ENCODE data around the gene NFIC. TPM values are rescaled to one million over a fixed set of nuclear protein-coding genes. Genes with fewer than 3 reads are reported as not detected.

Gene NFIC
- total and polyA plus RNA-seq, 2 of the 4 experiments (the other 2 are of a cell fraction), result 21.9 to 32.1 TPM

DNA sequence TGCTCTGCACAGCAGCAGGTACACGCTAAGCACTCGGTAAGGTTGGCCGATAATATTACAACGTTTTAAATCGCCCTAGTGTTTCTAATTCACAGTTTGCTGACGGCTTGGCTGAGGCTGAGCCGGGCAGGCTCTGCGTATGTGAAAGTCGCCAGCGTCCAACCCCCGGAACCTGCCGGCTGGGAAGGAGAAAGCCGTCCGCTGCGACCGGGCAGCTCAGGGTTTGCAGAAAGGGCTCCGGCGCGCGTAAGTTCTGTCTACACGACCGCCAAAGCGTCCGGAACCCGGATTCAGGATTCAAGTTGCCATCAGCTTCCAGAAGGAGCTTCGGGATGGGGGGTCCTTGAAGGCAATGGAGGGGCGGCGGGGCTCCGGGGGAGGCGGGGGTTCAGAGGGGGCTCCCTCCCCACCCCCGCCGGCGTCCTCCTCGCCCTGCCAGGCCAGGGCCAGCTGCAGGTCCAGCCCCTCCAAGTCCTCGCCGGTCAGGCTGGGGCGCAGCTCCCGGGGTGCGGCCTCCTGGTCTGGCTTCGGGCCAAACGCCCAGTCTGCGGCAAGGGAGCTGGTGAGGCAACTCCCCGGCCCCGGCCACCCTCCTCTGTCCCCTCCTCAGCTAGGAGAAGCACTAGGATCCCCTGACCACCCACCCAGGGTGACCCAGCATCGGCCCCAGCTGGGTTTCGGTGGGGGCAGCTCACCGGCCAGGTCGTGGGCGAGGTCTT is 116.3 kb downstream of the NFIC start:
- H2BK20ac ChIP-seq (ENCODE audit: low read depth, low read length), result no peak overlapping the region
- TF ChIP-seq RFX5 (IDR thresholded peaks at IDR 0.05; ENCODE audit: low read depth, low read length), result no peak
- no peak for TF ChIP-seq NFE2L2 (IDR thresholded peaks at IDR 0.05; ENCODE audit: low read depth, low read length)
- peaks cover 33% of the 10 kb centered on the region for H3K27me3 ChIP-seq (ENCODE audit: control insufficient read depth, insufficient read depth, low read length)
- no peak overlapping the region for H3K27ac ChIP-seq (ENCODE audit: insufficient read depth, low read length)
- no peak overlapping the region for H2BK15ac ChIP-seq (ENCODE audit: low read depth, low read length)
- no peak overlapping the region for H3K23ac ChIP-seq (ENCODE audit: low read depth, low read length)
- ChIA-PET POLR2A (ENCODE audit: unreplicated experiment) (interaction anchor here (0.6 kb wide), 1 partner anchor 182 kb away, joined by 6 read pairs; no protein-coding TSS in a partner anchor), CTCF (interaction anchor here (1.7 kb wide), 1 partner anchor 178 kb away, joined by 5 read pairs; no protein-coding TSS in a partner anchor)
- H2AFZ ChIP-seq (replicated peaks; ENCODE audit: low read length, poor library complexity), result peak overlapping the region; percentile 21
- H4K8ac ChIP-seq (ENCODE audit: low read depth in 2 of 2, low read length in 2 of 2), result no peak overlapping the region
- H3K18ac ChIP-seq (ENCODE audit: low read depth, low read length), result no peak overlapping the region
- H3K4ac ChIP-seq (ENCODE audit: low read depth, low read length), result no peak overlapping the region
- dilution Hi-C loops (cut with HindIII; ENCODE audit: low sequenced_read_pairs, unreplicated experiment), result no loop called here
- intact Hi-C loops (cut with micrococcal nuclease), result no loop called here
- H2AK5ac ChIP-seq (ENCODE audit: low read depth, low read length), result no peak overlapping the region
- no peak overlapping the region for H2BK120ac ChIP-seq (ENCODE audit: low read depth, low read length)
- no peaks in the 10 kb centered on the region for H3K9me3 ChIP-seq (ENCODE audit: control insufficient read depth, insufficient read depth, low read length)
- no peak overlapping the region for H2AK9ac ChIP-seq (replicated peaks; ENCODE audit: low read depth, low read length, poor library complexity)
- no peak overlapping the region for H3K4me3 ChIP-seq (ENCODE audit: insufficient read depth, low read depth, low read length)
- DNase-seq (no peak), ATAC-seq (ENCODE audit: low read depth) (no peak)
- H3K9me1 ChIP-seq (ENCODE audit: insufficient read depth, low read length), result no peaks in the 10 kb centered on the region
- H4K20me1 ChIP-seq (ENCODE audit: insufficient read depth, low read length), result no peaks in the 10 kb centered on the region
- no peak overlapping the region for H3K9ac ChIP-seq (ENCODE audit: low read depth, low read length)
- in situ Hi-C loops (cut with MboI; ENCODE audit: low sequenced_read_pairs), result loop anchor here (25.0 kb wide), 1 partner anchor 520 kb away; no protein-coding TSS in a partner anchor
- H3K36me3 ChIP-seq (ENCODE audit: control insufficient read depth, insufficient read depth, low read length), result no peaks in the 10 kb centered on the region
- H2BK5ac ChIP-seq (ENCODE audit: low read depth, low read length, poor library complexity, severe bottlenecking), result no peak overlapping the region
- no peak overlapping the region for H3K56ac ChIP-seq (ENCODE audit: extremely low read depth, insufficient read depth, low read length)
- 68% methylated on average over 31 of the region's 49 CpGs; no CpG with 5 or more reads in 1 of the 2 experiments for WGBS, 2 experiments (ENCODE audit: extremely low coverage in 2 of 2, insufficient read length in 1 of 2)
- H4K91ac ChIP-seq (ENCODE audit: insufficient read depth, low read depth, low read length), result no peak overlapping the region
- H4K5ac ChIP-seq (ENCODE audit: low read depth, low read length), result no peak overlapping the region
- H3K4me1 ChIP-seq (ENCODE audit: control insufficient read depth, insufficient read depth, low read length), result no peaks in the 10 kb centered on the region
- H3K4me2 ChIP-seq (ENCODE audit: low read depth, low read length), result no peak overlapping the region
- BruUV-seq (replicated peaks), result no TSS peak
- H3K14ac ChIP-seq (replicated peaks; ENCODE audit: low read depth, low read length), result no peak overlapping the region
- H3K79me1 ChIP-seq (ENCODE audit: low read depth in 1 of 2, low read length in 2 of 2), result no peaks in the 10 kb centered on the region
